Measurements from ENCODE around the gene SH3PXD2A.

GRCh38 chr10:103727991-103728689 lies 127.2 kb downstream of the SH3PXD2A start:
- no peak for TF ChIP-seq POLR2AphosphoS5 (IDR thresholded peaks at IDR 0.05; ENCODE audit: low read depth, low read length)
- no peak for TF ChIP-seq POLR2A (IDR thresholded peaks at IDR 0.05; ENCODE audit: low read depth, low read length)
- no peak for TF ChIP-seq SPI1 (IDR thresholded peaks at IDR 0.05; ENCODE audit: low read depth, low read length)
- no peak for TF ChIP-seq TAF1 (IDR thresholded peaks at IDR 0.05; ENCODE audit: low read depth, low read length)
- no peak for TF ChIP-seq POU2F2 (IDR thresholded peaks at IDR 0.05; ENCODE audit: low read depth, low read length)

Data from GM12891 (cell line).